ENCODE data around the gene PTPN6. TPM values are rescaled to one million over a fixed set of nuclear protein-coding genes. Genes with fewer than 3 reads are reported as not detected.

The PTPN6 gene
- total and polyA plus RNA-seq, 2 of the 8 experiments (the other 6 are each of a cell fraction or from before 2014, with no cell fraction given): 16.3 to 28.4 TPM

- TF ChIP-seq HDAC6 (IDR thresholded peaks at IDR 0.05; ENCODE audit: low read depth, low read length) (no peak), POLR2AphosphoS5 (IDR thresholded peaks at IDR 0.05; ENCODE audit: low read depth, low read length) (no peak), CBX5 (IDR thresholded peaks at IDR 0.05; ENCODE audit: low read depth, low read length) (no peak), SP1 (IDR thresholded peaks at IDR 0.05; ENCODE audit: low read depth, low read length) (no peak), CTBP2 (IDR thresholded peaks at IDR 0.05; ENCODE audit: borderline replicate concordance, insufficient read depth, insufficient read length, low read length) (no peak), CHD2 (IDR thresholded peaks at IDR 0.05; ENCODE audit: low read length) (no peak), EP300 (IDR thresholded peaks at IDR 0.05; ENCODE audit: borderline replicate concordance in 1 of 2, low read depth in 2 of 2, low read length in 2 of 2) (no peak), BCL11A (IDR thresholded peaks at IDR 0.05; ENCODE audit: low read depth in 2 of 2, low read length in 2 of 2) (no peak), USF2 (IDR thresholded peaks at IDR 0.05; ENCODE audit: low read length) (no peak), TAF1 (IDR thresholded peaks at IDR 0.05; ENCODE audit: low read depth, low read length) (peak; percentile 37; the same call in 1 of the 2 replicates), TBP (IDR thresholded peaks at IDR 0.05; ENCODE audit: low read depth, low read length) (peak; percentile 10; the same call in 1 of the 2 replicates), EGR1 (IDR thresholded peaks at IDR 0.05; ENCODE audit: borderline replicate concordance, low read depth, low read length) (no peak), MAFK (IDR thresholded peaks at IDR 0.05; ENCODE audit: low read depth, low read length) (peak; percentile 95)
- TF ChIP-seq, protein P1, sequence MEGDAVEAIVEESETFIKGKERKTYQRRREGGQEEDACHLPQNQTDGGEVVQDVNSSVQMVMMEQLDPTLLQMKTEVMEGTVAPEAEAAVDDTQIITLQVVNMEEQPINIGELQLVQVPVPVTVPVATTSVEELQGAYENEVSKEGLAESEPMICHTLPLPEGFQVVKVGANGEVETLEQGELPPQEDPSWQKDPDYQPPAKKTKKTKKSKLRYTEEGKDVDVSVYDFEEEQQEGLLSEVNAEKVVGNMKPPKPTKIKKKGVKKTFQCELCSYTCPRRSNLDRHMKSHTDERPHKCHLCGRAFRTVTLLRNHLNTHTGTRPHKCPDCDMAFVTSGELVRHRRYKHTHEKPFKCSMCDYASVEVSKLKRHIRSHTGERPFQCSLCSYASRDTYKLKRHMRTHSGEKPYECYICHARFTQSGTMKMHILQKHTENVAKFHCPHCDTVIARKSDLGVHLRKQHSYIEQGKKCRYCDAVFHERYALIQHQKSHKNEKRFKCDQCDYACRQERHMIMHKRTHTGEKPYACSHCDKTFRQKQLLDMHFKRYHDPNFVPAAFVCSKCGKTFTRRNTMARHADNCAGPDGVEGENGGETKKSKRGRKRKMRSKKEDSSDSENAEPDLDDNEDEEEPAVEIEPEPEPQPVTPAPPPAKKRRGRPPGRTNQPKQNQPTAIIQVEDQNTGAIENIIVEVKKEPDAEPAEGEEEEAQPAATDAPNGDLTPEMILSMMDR (IDR thresholded peaks at IDR 0.05; ENCODE audit: control extremely low read depth in 1 of 3, insufficient read depth in 1 of 3, low read depth in 1 of 3, low read length in 3 of 3): peak in 2 of 3 experiments; percentile 43 to 47; a peak in 3 of 4 replicates
These were observed 10.6 kb downstream of the PTPN6 start (continued) for GRCh38 chr12:6961695-6962284.
